Endothelial cell of umbilical vein (primary cell): ENCODE results near the gene APLP2. TPM values are rescaled to one million over a fixed set of nuclear protein-coding genes. Genes with fewer than 3 reads are reported as not detected.

Experiments
- BruUV-seq: library from RNA; stranded (reverse); fragments of 400-500 nt; replicated peaks from 2 replicates; lab custom pipeline; 2021; lab: Mats Ljungman, UMichigan
- CTCF ChIA-PET: fragments of 300-600, 350-600 bp; sonication (Branson Sonifier 250); formaldehyde crosslinking; loops from one replicate; lab custom pipeline; 2021; ENCODE audit warnings: antibody characterized with exemption, inconsistent platforms; lab: Charles Lee
- POLR2A ChIA-PET: fragments of 300-600, 350-600 bp; sonication (Branson Sonifier 250); formaldehyde crosslinking; loops from one replicate; lab custom pipeline; 2021; ENCODE audit warnings: antibody characterized with exemption, inconsistent platforms; lab: Charles Lee
- DNase-seq: peaks from one replicate; pipeline ENCODE4 v3.0.0-alpha.2; 2011; ENCODE audit warnings: low read depth, low spot score
- FAIRE-seq: peaks from 2 replicates; lab custom pipeline; 2011; peaks lifted over from hg19 to GRCh38; lab: Jason Lieb, UNC
- H2AFZ ChIP-seq: 2 replicates; pipeline ENCODE4 v1.6.0; 2012; ENCODE audit warnings: low read depth, low read length, control low read depth, inconsistent platforms
- H3K27ac ChIP-seq: 2 replicates; pipeline ENCODE4 v1.5.1; 2011; ENCODE audit warnings: low read depth, mild to moderate bottlenecking, control low read depth, low read length, moderate library complexity; ENCODE audit not compliant: insufficient read depth
- H3K27me3 ChIP-seq, 2 experiments: 2 replicates each; pipeline versions ENCODE4 v1.6.0 to v1.6.1; 2011; ENCODE audit warnings: low read length in 2 of 2, mixed read lengths in 1 of 2; ENCODE audit not compliant: control insufficient read depth in 2 of 2, insufficient read depth in 2 of 2
- H3K36me3 ChIP-seq, 2 experiments: 2 replicates in 1 of 2; 3 replicates in 1 of 2; pipeline ENCODE4 v1.5.1; 2011; ENCODE audit warnings: low read length in 2 of 2, mild to moderate bottlenecking in 1 of 2, moderate library complexity in 1 of 2; ENCODE audit not compliant: control insufficient read depth in 2 of 2, insufficient read depth in 2 of 2; ENCODE audit errors: extremely low read depth in 1 of 2
- H3K4me1 ChIP-seq: 3 replicates; pipeline ENCODE4 v1.5.1; 2011; ENCODE audit warnings: mild to moderate bottlenecking, low read length; ENCODE audit not compliant: control insufficient read depth, insufficient read depth; ENCODE audit errors: extremely low read depth
- H3K4me2 ChIP-seq: 2 replicates; pipeline ENCODE4 v1.6.1; 2011; ENCODE audit warnings: low read length, control low read depth, mixed read lengths; ENCODE audit not compliant: insufficient read depth
- H3K4me3 ChIP-seq, 3 experiments: fragments of 200-600 bp in 1 of 3; sonication (generic), shearing (Covaris generic) in 1 of 3; replicated peaks in 1 of 3; 2 replicates each; pipeline ENCODE4 v1.5.1; 2011 to 2016; ENCODE audit warnings: control low read depth in 3 of 3, low read length in 3 of 3, mild to moderate bottlenecking in 2 of 3, inconsistent platforms in 1 of 3, low read depth in 1 of 3, moderate library complexity in 1 of 3; ENCODE audit not compliant: insufficient read depth in 1 of 3
- H3K79me2 ChIP-seq: 2 replicates; pipeline ENCODE4 v1.6.0; 2012; ENCODE audit warnings: low read length, inconsistent platforms; ENCODE audit not compliant: control insufficient read depth, insufficient read depth
- H3K9ac ChIP-seq: replicated peaks from 2 replicates; pipeline ENCODE3; 2011; ENCODE audit warnings: low read length, control low read depth; ENCODE audit not compliant: insufficient read depth; ENCODE audit errors: extremely low read depth
- H3K9me1 ChIP-seq: replicated peaks from 3 replicates; pipeline ENCODE4 v1.6.0; 2011; ENCODE audit warnings: mild to moderate bottlenecking, low read length; ENCODE audit not compliant: control insufficient read depth, insufficient read depth; ENCODE audit errors: extremely low read depth
- H3K9me3 ChIP-seq: replicated peaks from 2 replicates; pipeline ENCODE4 v1.5.1; 2012; ENCODE audit warnings: low read length, inconsistent platforms; ENCODE audit not compliant: control insufficient read depth, insufficient read depth
- H4K20me1 ChIP-seq: replicated peaks from 2 replicates; pipeline ENCODE3; 2011; ENCODE audit warnings: mild to moderate bottlenecking, low read length; ENCODE audit not compliant: control insufficient read depth, insufficient read depth; ENCODE audit errors: extremely low read depth
- EZH2 ChIP-seq: IDR thresholded peaks from 2 replicates; pipeline ENCODE4 v1.6.1; 2012; ENCODE audit warnings: borderline replicate concordance, low read depth, mild to moderate bottlenecking, moderate library complexity, low read length, inconsistent platforms; ENCODE audit not compliant: severe bottlenecking
- FOS ChIP-seq: IDR thresholded peaks from 2 replicates; pipeline ENCODE4 v1.6.1; 2011; ENCODE audit warnings: mild to moderate bottlenecking, low read length, moderate library complexity, borderline replicate concordance; ENCODE audit not compliant: insufficient read depth
- GATA2 ChIP-seq: IDR thresholded peaks from 2 replicates; pipeline ENCODE4 v1.7.0; 2011; ENCODE audit warnings: low read depth, mild to moderate bottlenecking, moderate library complexity, mixed read lengths, low read length; ENCODE audit not compliant: insufficient read length, insufficient read depth
- JUN ChIP-seq: IDR thresholded peaks from 2 replicates; pipeline ENCODE4 v1.6.1; 2011; ENCODE audit warnings: borderline replicate concordance, low read depth; ENCODE audit not compliant: insufficient read length, insufficient read depth
- MAX ChIP-seq: IDR thresholded peaks from 2 replicates; pipeline ENCODE4 v1.6.1; 2011; ENCODE audit not compliant: insufficient read depth, insufficient read length
- MYC ChIP-seq: IDR thresholded peaks from one replicate; pipeline ENCODE4 v1.6.1; 2011; ENCODE audit warnings: mild to moderate bottlenecking, low read depth, low read length
- POLR2A ChIP-seq: IDR thresholded peaks from 2 replicates; pipeline ENCODE4 v1.6.1; 2012; ENCODE audit warnings: low read depth, mild to moderate bottlenecking, control low read depth, low read length
- POLR2AphosphoS5 ChIP-seq: IDR thresholded peaks from 2 replicates; pipeline ENCODE4 v1.6.1; 2012; ENCODE audit warnings: low read depth, mild to moderate bottlenecking, control low read depth, low read length, moderate library complexity; ENCODE audit not compliant: insufficient read depth
- dilution Hi-C: fragments of 300-500 bp; cut with MboI; formaldehyde crosslinking; loops from one replicate; pipeline ENCODE4 v1.15.0; 2019; ENCODE audit warnings: low sequenced_read_pairs; ENCODE audit not compliant: extremely low pct_ligation_motif_present
- intact Hi-C: fragments of 100-400 bp; cut with micrococcal nuclease; formaldehyde crosslinking; loops from one replicate; pipeline ENCODE4 v1.10.0; 2022
- polyA plus RNA-seq, 4 experiments: library from polyadenylated mRNA; depleted of rRNA in 3 of 4; stranded (reverse) in 3 of 4; unstranded in 1 of 4; fragments of >200 nt; gene quantifications; 2 replicates each; pipeline versions ENCODE4 v1.2.1 to v1.2.3, GENCODE V29; 2011 to 2012; ENCODE audit warnings: missing spikeins in 1 of 4
- total RNA-seq: library from RNA; stranded (reverse); gene quantifications from 2 replicates; pipeline ENCODE4 v1.2.3, GENCODE V29; 2021
- TF ChIP-seq, protein P1 (sequence below), 2 donors: IDR thresholded peaks; 1 replicate in 1 of 2; 2 replicates in 1 of 2; pipeline ENCODE4 v1.5.1; 2011; ENCODE audit warnings: low read length in 2 of 2, mild to moderate bottlenecking in 2 of 2, moderate library complexity in 2 of 2, control low read depth in 1 of 2, inconsistent platforms in 1 of 2, low read depth in 1 of 2; ENCODE audit not compliant: insufficient read depth in 1 of 2; ENCODE audit errors: extremely low read depth in 1 of 2

The APLP2 gene
- total and polyA plus RNA-seq, 2 donors (not counting 3 experiments of a cell fraction or from before 2014, with no cell fraction given), result 493 to 543 TPM

DNA sequence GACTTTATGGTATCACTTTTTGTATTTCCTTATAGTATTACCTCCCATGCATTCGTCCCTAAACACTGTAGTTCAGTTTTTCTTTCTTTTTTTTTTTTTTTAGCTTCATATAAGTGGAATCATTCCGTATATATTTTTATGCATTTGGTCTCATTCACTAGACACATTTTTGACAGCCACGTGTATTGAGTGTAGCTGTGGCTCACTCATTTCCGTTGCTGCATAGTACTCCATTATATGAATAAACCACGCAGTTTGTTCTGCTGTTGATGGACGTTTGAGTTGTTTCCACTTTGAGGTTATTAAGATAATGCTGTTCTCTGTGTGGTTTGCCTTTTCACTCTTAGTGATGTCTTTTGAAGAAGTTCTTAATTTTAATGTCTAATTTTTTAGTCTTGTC lies 8.4 kb downstream of the APLP2 start:
- intact Hi-C loops (no loop called here), dilution Hi-C loops (no loop called here)
- H3K4me2 ChIP-seq, result no peak overlapping the region
- no peak for DNase-seq
- peaks cover 99% of the 10 kb centered on the region for H3K79me2 ChIP-seq
- FAIRE-seq, result no peak
- TF ChIP-seq EZH2 (no peak), FOS (no peak)
- TF ChIP-seq, protein P1, sequence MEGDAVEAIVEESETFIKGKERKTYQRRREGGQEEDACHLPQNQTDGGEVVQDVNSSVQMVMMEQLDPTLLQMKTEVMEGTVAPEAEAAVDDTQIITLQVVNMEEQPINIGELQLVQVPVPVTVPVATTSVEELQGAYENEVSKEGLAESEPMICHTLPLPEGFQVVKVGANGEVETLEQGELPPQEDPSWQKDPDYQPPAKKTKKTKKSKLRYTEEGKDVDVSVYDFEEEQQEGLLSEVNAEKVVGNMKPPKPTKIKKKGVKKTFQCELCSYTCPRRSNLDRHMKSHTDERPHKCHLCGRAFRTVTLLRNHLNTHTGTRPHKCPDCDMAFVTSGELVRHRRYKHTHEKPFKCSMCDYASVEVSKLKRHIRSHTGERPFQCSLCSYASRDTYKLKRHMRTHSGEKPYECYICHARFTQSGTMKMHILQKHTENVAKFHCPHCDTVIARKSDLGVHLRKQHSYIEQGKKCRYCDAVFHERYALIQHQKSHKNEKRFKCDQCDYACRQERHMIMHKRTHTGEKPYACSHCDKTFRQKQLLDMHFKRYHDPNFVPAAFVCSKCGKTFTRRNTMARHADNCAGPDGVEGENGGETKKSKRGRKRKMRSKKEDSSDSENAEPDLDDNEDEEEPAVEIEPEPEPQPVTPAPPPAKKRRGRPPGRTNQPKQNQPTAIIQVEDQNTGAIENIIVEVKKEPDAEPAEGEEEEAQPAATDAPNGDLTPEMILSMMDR (IDR thresholded peaks at IDR 0.05; ENCODE audit: extremely low read depth in 1 of 2, insufficient read depth in 1 of 2, low read depth in 1 of 2, low read length in 2 of 2), result no peak
- H3K9ac ChIP-seq, result no peak overlapping the region
- H3K27ac ChIP-seq, result no peak overlapping the region
- H3K36me3 ChIP-seq, result no peaks in the 10 kb centered on the region
- H3K4me3 ChIP-seq, result no peak overlapping the region
- peaks cover 4% of the 10 kb centered on the region for H3K4me1 ChIP-seq
- BruUV-seq, result no TSS peak
- no peak overlapping the region for H2AFZ ChIP-seq
- H3K9me3 ChIP-seq, result no peaks in the 10 kb centered on the region
- H3K27me3 ChIP-seq, result no peaks in the 10 kb centered on the region
- POLR2A ChIA-PET, result interaction anchor here (0.7 kb wide), 1 partner anchor 55 kb away, joined by 4 read pairs; no protein-coding TSS in a partner anchor
- H4K20me1 ChIP-seq, result peaks cover 6% of the 10 kb centered on the region
- CTCF ChIA-PET, result interaction anchor here (0.9 to 4.1 kb wide), 8 partner anchors 9 to 155 kb away, joined by 3 to 19 read pairs (median 4); no protein-coding TSS in a partner anchor
- peaks cover 3% of the 10 kb centered on the region for H3K9me1 ChIP-seq

DNA sequence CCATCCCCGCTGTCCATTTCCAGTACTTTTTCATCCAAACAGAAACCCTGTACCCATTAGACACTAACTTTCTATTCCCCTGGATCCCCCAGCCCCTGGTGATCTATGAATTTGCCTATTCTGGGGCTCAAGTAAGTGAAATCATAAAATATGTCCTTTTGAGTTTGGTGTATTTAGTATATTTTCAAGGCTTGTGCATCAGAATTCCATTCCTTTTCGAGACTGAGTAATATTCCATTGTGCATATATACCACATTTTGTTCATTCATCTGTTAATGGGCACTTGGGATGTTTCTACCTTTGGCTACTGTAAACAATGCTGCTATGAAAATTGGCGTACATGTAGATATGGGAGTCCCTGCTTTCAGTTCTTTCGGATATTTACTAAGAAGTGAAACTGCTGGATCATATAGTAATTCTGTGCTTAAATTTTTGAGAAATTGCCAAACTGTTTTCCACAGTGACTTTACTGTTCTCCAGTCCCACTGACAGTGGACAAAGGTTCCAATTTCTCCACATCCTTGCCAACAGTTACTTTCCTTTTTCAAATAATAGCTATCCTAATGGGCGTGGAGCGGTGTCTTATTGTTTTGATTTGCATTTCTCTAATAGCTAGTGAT lies 16.1 kb downstream of the APLP2 start:
- intact Hi-C loops (no loop called here), dilution Hi-C loops (no loop called here)
- H4K20me1 ChIP-seq, result peaks cover 9% of the 10 kb centered on the region
- H3K27ac ChIP-seq, result no peak overlapping the region
- POLR2A ChIA-PET, result interaction anchor here (0.6 kb wide), 1 partner anchor 28 kb away, joined by 3 read pairs; no protein-coding TSS in a partner anchor
- H3K9me3 ChIP-seq, result no peaks in the 10 kb centered on the region
- peaks cover 3% of the 10 kb centered on the region for H3K9me1 ChIP-seq
- no peak overlapping the region for H3K9ac ChIP-seq
- FAIRE-seq (no peak), DNase-seq (no peak)
- H2AFZ ChIP-seq, result no peak overlapping the region
- BruUV-seq, result no TSS peak
- H3K4me3 ChIP-seq, result no peak overlapping the region
- H3K36me3 ChIP-seq, result no peaks in the 10 kb centered on the region
- H3K4me2 ChIP-seq, result peak overlapping the region; percentile 13
- H3K27me3 ChIP-seq, result no peaks in the 10 kb centered on the region
- TF ChIP-seq MAX (no peak), JUN (no peak), EZH2 (no peak), POLR2A (no peak), GATA2 (no peak), FOS (no peak), POLR2AphosphoS5 (no peak), MYC (no peak)
- TF ChIP-seq, protein P1 (IDR thresholded peaks at IDR 0.05; ENCODE audit: extremely low read depth in 1 of 2, insufficient read depth in 1 of 2, low read depth in 1 of 2, low read length in 2 of 2), result no peak
- CTCF ChIA-PET, result interaction anchor here (0.9 to 2.4 kb wide), 5 partner anchors 8 to 93 kb away, joined by 3 to 13 read pairs (median 9); no protein-coding TSS in a partner anchor
- H3K4me1 ChIP-seq, result peaks cover 27% of the 10 kb centered on the region
- peaks cover 91% of the 10 kb centered on the region for H3K79me2 ChIP-seq
